NT2/D1 (cell line): ENCODE measurements around the gene IFNL3.

Experiments
- DNase-seq: peaks from one replicate; pipeline ENCODE4 v3.0.0-alpha.2; 2011; ENCODE audit warnings: low read depth, low spot score
- H3K27me3 ChIP-seq: 2 replicates; pipeline ENCODE4 v1.6.0; 2011; ENCODE audit warnings: mild to moderate bottlenecking; ENCODE audit not compliant: insufficient read length, insufficient read depth
- H3K36me3 ChIP-seq: 2 replicates; pipeline ENCODE4 v1.6.1; 2011; ENCODE audit warnings: mild to moderate bottlenecking, low read length, mixed read lengths; ENCODE audit not compliant: insufficient read depth, insufficient read length
- H3K4me1 ChIP-seq: 2 replicates; pipeline ENCODE4 v1.5.1; 2011; ENCODE audit not compliant: insufficient read depth, insufficient read length
- H3K4me3 ChIP-seq: 2 replicates; pipeline ENCODE4 v1.5.1; 2011; ENCODE audit warnings: low read depth; ENCODE audit not compliant: insufficient read length
- H3K9ac ChIP-seq: 2 replicates; pipeline ENCODE4 v1.6.0; 2011; ENCODE audit warnings: low read depth; ENCODE audit not compliant: insufficient read length
- H3K9me3 ChIP-seq: 2 replicates; pipeline ENCODE4 v1.5.1; 2011; ENCODE audit warnings: mild to moderate bottlenecking, low read length; ENCODE audit not compliant: insufficient read depth
- SUZ12 ChIP-seq: IDR thresholded peaks from 2 replicates; pipeline ENCODE4 v1.6.1; 2011; ENCODE audit not compliant: insufficient read length, insufficient read depth; ENCODE audit errors: extremely low read depth
- YY1 ChIP-seq: IDR thresholded peaks from 2 replicates; pipeline ENCODE4 v1.6.1; 2011; ENCODE audit not compliant: insufficient read length, insufficient read depth
- ZNF274 ChIP-seq: IDR thresholded peaks from 2 replicates; pipeline ENCODE4 v1.6.1; 2011; ENCODE audit warnings: mild to moderate bottlenecking, low read depth, low read length

The IFNL3 gene

DNA sequence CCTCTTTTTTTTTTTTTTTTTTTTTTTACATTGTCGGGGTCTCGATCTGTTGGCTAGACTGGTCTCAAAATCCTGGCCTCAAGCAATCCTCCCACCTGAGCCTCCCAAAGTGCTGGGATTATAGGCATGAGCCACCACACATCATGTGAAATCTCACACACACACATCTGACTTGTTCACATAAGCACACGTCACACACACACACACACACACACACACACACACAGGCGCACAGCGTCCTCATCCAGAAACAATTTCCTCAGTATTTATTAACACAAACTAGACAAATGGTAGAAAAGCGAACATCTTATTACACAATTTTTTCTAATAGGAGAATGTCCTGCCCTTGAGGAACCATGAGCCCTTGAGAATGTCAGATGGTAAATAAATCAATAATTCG lies 35.6 kb downstream of the IFNL3 start:
- Histone ChIP-seq H3K4me1 (no peaks in the 10 kb centered on the region), H3K9me3 (no peaks in the 10 kb centered on the region), H3K36me3 (no peaks in the 10 kb centered on the region), H3K9ac (no peak overlapping the region), H3K4me3 (no peak overlapping the region), H3K27me3 (no peaks in the 10 kb centered on the region)
- no peak for TF ChIP-seq YY1
- no peak for TF ChIP-seq ZNF274
- no peak for TF ChIP-seq SUZ12
- no peak for DNase-seq

DNA sequence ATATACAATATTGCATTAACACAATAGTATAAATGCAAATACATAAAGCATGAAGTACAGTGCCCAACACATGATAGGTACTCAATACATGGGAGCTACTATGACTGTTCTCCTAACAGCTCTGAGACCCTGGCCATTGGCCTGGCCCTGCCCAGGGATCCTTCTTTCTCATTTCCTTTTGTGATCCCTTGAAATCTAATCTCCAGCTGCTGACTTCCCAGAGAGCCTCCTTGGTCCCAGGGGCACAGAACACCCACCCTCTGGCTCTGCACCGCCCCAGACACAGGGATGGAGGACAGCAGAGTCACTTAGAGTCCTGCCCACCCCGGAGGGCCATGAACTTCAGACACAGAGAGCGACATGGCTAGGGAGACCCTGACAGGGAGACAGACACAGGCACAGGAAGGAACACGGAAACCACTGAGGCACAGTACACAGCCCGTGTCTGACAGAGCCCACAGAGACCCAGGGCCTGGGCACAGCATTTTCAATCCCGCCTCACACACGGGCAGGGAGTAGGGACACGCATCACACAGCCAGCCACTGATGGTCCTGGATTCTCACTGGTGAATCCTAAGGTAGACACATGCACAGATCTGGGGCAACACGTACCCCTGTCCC lies 36.5 kb downstream of the IFNL3 start:
- no peak for TF ChIP-seq YY1
- no peak for TF ChIP-seq ZNF274
- no peak for TF ChIP-seq SUZ12
- Histone ChIP-seq H3K27me3 (no peaks in the 10 kb centered on the region), H3K4me1 (no peaks in the 10 kb centered on the region), H3K9me3 (no peaks in the 10 kb centered on the region), H3K9ac (no peak overlapping the region), H3K36me3 (no peaks in the 10 kb centered on the region), H3K4me3 (no peak overlapping the region)
- DNase-seq: no peak

DNA sequence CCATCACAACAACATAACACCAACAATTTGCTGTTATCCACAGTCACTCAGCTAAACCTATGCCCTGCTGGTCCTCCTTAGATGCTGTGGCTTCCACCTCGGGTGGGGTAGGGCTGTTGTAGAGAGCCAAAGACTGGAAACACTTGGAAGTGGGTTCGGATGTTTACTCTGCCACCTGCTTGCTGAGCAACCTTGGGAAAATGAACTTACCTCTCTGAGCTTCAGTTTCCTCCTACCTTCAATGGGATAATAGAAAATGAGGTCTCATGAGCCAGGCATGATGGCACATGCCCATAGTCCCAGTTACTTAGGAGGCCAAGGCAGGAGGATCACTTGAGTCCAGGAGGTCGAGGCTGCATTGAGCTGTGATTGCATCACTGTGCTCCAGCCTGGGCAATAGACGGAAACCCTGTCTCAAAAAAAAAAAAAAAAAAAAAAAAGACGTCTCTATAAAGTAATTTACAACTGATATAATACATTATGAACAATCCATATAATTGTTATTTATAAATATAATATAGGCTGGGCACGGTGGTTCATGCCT lies 37.4 kb downstream of the IFNL3 start:
- no peak for TF ChIP-seq ZNF274
- TF ChIP-seq YY1: no peak
- no peak for TF ChIP-seq SUZ12
- DNase-seq: no peak
- no peaks in the 10 kb centered on the region for H3K9me3 ChIP-seq
- H3K4me1 ChIP-seq: peaks cover 4% of the 10 kb centered on the region
- H3K4me3 ChIP-seq: no peak overlapping the region
- no peak overlapping the region for H3K9ac ChIP-seq
- no peaks in the 10 kb centered on the region for H3K27me3 ChIP-seq
- H3K36me3 ChIP-seq: no peaks in the 10 kb centered on the region

GRCh38 chr19:39206122-39206521 lies 38.7 kb downstream of the IFNL3 start:
- H3K27me3 ChIP-seq: no peaks in the 10 kb centered on the region
- no peak for DNase-seq
- no peaks in the 10 kb centered on the region for H3K9me3 ChIP-seq
- no peak overlapping the region for H3K9ac ChIP-seq
- no peak overlapping the region for H3K4me3 ChIP-seq
- no peak for TF ChIP-seq YY1
- TF ChIP-seq ZNF274: no peak
- TF ChIP-seq SUZ12: no peak
- H3K36me3 ChIP-seq: no peaks in the 10 kb centered on the region
- H3K4me1 ChIP-seq: peaks cover 4% of the 10 kb centered on the region

DNA sequence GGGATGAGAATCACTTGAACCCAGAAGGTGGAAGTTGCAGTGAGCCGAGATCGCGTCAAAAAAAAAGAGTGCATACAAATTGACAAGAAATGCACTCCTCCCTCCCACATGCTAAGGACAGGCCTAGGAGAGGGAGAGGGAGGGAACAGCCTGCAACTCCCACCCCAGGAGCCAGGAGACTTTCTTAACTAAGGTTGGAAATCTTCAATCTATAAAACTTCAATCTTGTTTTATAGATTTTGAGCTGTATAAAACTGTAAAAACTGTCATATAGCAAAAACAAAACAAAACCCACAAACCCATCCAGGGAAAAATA lies 39.4 kb downstream of the IFNL3 start:
- no peak for DNase-seq
- no peaks in the 10 kb centered on the region for H3K27me3 ChIP-seq
- no peak overlapping the region for H3K9ac ChIP-seq
- H3K36me3 ChIP-seq: no peaks in the 10 kb centered on the region
- no peak overlapping the region for H3K4me3 ChIP-seq
- peaks cover 4% of the 10 kb centered on the region for H3K4me1 ChIP-seq
- TF ChIP-seq SUZ12 (no peak), YY1 (no peak), ZNF274 (no peak)
- no peaks in the 10 kb centered on the region for H3K9me3 ChIP-seq

DNA sequence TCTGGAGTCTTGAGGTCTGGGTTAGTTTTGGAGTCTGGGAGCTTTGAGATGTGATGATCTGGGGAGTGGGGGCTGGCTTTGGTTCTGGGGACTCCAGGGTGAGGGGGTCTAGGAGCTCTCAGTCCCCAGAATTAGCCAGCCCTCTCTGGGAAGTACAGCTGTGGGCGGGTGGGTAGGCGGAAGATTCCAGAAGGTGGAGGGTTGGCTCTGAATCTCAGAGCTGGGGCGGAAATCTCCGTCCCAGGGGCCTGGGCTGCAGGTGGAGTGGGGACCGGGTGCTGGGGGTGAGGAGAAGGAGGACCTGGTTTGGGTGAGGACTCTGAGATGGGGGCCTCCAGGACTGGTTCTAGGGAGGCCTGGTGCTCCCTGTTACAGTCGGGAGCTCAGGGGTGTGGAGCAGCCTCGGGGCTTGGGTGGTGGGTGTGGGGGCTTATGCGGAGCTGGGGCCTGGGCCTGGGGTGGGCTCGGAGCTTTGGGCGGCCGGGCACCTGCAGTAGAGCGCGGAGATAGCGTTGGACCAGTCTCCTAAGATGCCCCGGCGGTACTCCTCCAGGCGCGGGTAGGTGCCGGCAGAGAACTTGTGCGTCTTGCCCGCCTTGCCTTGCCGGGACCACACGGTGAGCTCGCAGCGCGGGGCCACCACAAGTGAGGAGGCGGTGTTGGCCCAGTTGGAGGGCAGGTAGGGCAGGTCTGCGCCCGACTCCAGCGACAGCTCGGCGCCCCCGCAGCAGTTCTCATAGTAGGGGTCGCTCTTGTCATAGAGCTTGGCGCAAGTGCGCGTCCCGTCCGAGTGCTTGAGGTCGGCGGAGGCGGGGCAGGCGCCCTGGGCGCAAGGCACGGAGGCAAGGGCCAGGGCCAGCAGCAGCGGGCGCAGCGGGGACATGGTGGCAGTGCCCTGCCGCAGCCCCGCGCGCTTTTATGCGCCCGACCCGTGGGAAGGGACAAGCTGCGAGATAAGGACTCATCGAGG lies 41.1 kb downstream of the IFNL3 start, which contains the start of gene SYCN:
SYCN (minus strand) TSS at position 892 of the 970 bp plus-strand sequence; CDS start at position 883, 9 bp downstream.
- H3K4me1 ChIP-seq: peaks cover 5% of the 10 kb centered on the region
- H3K9me3 ChIP-seq: no peaks in the 10 kb centered on the region
- DNase-seq: no peak
- no peak within 1 kb of the TSS for H3K9ac ChIP-seq
- TF ChIP-seq SUZ12: no peak
- TF ChIP-seq YY1: no peak
- no peak for TF ChIP-seq ZNF274
- no peaks in the 10 kb centered on the region for H3K36me3 ChIP-seq
- H3K27me3 ChIP-seq: peaks cover 2% of the 10 kb centered on the region
- no peak within 1 kb of the TSS for H3K4me3 ChIP-seq

- H3K27me3 ChIP-seq: peaks cover 8% of the 10 kb centered on the region
- no peak overlapping the region for H3K9ac ChIP-seq
- H3K4me1 ChIP-seq: peaks cover 5% of the 10 kb centered on the region
- TF ChIP-seq YY1 (no peak), ZNF274 (no peak), SUZ12 (no peak)
- no peak for DNase-seq
- H3K4me3 ChIP-seq: no peak overlapping the region
- H3K9me3 ChIP-seq: no peaks in the 10 kb centered on the region
- no peaks in the 10 kb centered on the region for H3K36me3 ChIP-seq
Measured at GRCh38 chr19:39202998-39203355, 41.8 kb downstream of the IFNL3 start.
